Left kidney (tissue), 8 donors: ENCODE measurements around the gene CNTN3. TPM values are rescaled to one million over a fixed set of nuclear protein-coding genes. Genes with fewer than 3 reads are reported as not detected.

Experiments
- DNase-seq: peaks from one replicate; pipeline ENCODE4 v3.0.0-alpha.2; 2013
- long read RNA-seq, 8 donors: transcript quantifications; one replicate each; lab custom pipeline, GENCODE V29; 2026
- polyA plus RNA-seq: library from polyadenylated mRNA; unstranded; fragments of 120-200 nt; gene quantifications from one replicate; pipeline ENCODE4 v1.2.1, GENCODE V29; 2013; ENCODE audit not compliant: insufficient read length

Gene CNTN3
- 5.1 TPM for polyA plus RNA-seq
- long read RNA-seq, donor 1: 0 reads
- long read RNA-seq, donor 2: 0 reads
- long read RNA-seq, donor 3: 0 reads
- long read RNA-seq, donor 4: 0 reads
- long read RNA-seq, donor 5: 0 reads
- long read RNA-seq, donor 6: 0 reads
- long read RNA-seq, donor 7: 0 reads
- long read RNA-seq, donor 8: 0 reads

DNA sequence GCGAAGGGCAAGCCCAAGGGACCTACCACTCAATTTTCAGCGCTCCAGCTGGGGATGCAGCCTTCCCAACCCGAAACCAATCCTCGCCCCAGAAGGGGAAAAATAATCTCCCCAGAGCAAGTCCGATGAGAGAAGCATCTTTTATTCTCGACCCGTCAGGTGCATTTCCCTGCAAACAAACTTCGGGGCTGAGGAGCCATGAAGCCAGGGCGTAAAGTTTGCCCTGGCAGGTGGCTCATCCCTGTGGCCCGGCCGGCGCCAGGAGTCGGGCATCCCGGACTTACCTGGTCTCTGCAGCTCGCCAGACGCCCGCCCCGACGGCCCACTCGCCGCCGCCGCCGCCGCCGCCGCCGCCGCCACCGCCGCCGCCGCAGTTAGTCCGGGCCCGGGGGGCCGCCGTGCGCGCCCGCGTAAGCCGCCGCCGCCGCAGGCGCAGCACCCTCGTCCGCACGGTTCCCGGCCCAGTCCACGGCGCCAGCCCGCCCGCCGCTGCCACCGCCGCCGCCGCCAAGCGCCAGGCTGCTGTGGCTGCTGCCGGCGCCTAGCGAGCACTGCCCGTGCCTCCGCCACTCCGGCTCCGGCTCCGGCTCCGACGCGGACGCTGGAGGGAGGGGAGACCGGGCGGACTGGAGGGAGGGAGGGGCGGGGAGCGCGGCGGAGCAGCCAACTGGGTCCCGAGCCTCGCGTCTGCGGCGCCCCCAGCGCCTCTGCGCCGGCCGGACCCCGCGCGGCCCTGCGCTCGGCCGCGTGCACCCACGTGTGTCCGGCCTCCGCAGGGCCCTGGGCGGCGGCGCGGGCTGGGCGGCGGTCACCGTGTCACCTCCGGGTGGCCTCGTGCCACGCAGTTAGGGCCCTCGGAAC, at the start of gene CNTN3:
Gene CNTN3 (minus strand): TSS at position 553 of the 861 bp plus-strand sequence. CDS start 93,547 bp downstream, outside the sequence.
- DNase-seq: peak; percentile 62

- DNase-seq: no peak
These were observed 48.7 kb upstream of the CNTN3 start for GRCh38 chr3:74663178-74663577.

DNA sequence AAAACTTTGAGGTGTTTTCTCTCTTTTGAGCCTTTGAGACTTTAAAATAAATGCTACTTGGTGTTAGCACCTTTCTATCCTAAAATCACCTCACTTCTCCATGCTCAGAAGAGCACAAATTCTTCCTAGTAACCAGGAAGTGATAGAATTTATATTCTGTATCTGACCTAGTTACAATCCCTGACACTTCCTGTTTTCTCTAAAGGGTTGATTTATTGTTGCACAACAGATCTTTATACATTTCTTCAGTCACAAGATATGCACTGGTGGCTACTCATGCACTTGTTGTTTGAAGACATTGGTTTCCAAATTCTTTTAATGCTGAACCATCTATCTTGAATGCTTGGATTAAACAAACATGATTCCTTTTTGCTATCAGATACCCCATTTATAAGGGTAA, 47.2 kb upstream of the CNTN3 start:
- no peak for DNase-seq

DNA sequence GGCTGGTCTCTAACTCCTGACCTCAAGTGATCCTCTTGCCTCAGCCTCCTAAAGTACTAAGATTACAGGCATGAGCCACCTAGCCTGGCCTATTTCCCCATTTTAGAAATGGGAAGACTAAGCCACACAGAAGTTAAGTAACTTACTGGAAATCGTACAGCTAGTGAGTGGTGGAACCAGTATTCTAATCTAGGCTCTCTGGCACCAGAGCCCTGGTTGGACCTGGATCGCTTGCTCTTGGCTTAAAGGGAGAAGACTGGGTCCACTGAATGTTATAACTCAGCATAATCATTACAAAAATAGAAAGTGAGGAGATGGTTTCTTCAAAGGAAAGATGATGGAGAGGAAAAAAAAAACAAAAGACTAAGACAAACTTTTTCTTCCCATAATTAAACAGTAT, 37.4 kb upstream of the CNTN3 start:
- no peak for DNase-seq

DNA sequence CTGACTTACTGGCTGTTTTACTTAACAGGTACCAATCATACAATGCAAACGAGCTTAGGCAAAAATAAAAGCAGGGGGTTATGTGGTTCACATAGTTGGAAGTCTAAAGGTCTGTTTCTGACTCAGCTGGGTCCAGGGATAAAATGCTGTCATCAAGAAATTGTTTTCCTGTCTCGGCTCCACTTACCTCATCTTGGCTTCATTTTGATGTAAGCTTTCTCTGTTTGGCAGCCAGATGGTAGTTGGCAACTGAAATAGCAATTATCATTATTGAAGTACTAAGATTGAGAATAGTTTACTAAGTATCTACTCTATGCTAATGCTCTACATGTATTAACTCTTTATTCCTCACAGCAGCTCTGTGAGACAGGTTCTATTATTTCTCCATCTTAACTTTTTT, 36.8 kb upstream of the CNTN3 start:
- DNase-seq: no peak

DNA sequence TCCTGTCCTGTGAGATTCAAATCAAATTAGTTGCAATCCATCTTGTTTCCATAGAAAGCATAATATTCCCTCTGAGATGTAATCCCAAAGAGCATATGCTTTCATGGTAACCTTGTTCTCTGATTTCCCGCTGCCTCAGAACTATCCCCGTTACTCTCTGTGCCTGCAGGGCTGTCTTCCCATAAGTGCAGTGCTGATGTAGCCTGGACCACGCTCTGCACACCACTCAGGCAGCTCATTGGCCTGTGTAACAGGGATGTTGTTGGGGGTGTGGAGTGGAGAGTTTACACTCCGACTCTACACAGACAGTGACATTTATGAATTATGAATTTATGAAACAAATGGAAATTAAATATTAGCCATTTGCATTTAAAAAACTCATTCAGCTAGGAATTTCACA, 33.6 kb upstream of the CNTN3 start:
- DNase-seq: no peak

- DNase-seq: no peak
These were observed 31.6 kb upstream of the CNTN3 start for GRCh38 chr3:74646094-74646493.

- DNase-seq: no peak
These were observed 29.2 kb upstream of the CNTN3 start for GRCh38 chr3:74643636-74644035.

DNA sequence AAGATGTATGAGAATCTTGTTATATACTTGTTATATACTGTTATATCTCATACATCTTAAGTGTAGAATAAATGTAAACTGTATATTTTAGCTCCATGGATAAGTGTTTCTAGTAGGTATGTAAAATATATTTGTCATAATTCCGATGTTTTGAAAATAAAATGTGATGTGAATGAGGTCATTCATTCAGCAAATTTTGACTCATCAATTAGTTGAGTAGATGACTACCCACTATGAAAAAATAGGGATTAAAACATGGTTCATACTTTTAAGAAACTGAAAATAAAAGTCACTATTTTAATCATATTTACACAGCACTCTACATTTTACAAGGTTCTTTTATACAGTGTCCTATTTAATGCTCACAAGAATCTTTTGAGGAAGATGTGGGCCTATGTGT, 28.4 kb upstream of the CNTN3 start:
- no peak for DNase-seq

GRCh38 chr3:74640211-74640610, 25.8 kb upstream of the CNTN3 start:
- no peak for DNase-seq

- DNase-seq: no peak
These were observed 25.2 kb upstream of the CNTN3 start for GRCh38 chr3:74639681-74640080.

- no peak for DNase-seq
These were observed 22.5 kb upstream of the CNTN3 start for GRCh38 chr3:74636981-74637380.

DNA sequence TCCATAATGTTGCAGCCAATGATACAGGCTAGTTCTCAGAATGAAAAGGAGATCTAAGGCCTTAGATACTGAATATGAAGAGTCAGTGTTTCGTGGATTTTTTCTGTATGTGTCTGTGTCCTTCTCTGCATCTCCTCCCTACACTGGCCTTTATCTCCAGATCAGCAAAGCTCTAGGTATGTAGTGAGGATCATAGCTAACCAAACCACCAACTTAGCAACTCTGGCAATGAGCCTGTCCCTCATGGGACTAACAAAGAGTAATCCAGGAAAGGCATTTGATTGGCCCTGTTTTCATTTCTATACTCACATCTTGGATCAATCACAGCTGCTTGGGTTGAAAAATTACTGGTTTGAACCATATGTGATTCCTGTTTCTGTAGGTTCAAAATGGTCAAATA, 18.6 kb upstream of the CNTN3 start:
- no peak for DNase-seq

GRCh38 chr3:74631351-74632140, 17.1 kb upstream of the CNTN3 start:
- no peak for DNase-seq

GRCh38 chr3:74630602-74631001, 16.1 kb upstream of the CNTN3 start:
- DNase-seq: no peak

GRCh38 chr3:74626011-74626410, 11.6 kb upstream of the CNTN3 start:
- no peak for DNase-seq

- DNase-seq: no peak
These were observed 9.8 kb upstream of the CNTN3 start for GRCh38 chr3:74624301-74624700.

GRCh38 chr3:74623261-74623836, 8.9 kb upstream of the CNTN3 start:
- no peak for DNase-seq

- DNase-seq: no peak
These were observed 7.1 kb upstream of the CNTN3 start for GRCh38 chr3:74621581-74621980.

DNA sequence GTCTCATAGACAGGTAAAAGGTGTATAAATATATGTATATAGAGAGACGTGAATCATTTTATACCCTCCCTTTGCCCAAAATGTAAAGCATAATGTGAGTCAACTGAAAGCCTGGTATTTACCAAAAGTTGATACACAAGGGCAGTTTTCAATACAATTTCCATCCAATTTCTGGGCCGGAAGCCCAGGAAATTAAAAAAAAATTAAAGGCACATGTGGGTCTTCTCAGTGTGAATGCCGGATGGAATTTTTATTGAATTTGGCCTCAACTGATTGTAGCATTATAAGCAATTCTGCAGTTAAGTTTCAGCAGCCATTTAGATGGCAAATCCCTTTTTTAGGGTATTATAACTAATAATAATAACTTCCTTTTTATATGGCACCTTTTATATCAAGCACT, 3.3 kb upstream of the CNTN3 start:
- peak; percentile 6 for DNase-seq

- no peak for DNase-seq
These were observed 845 bp downstream of the CNTN3 start for GRCh38 chr3:74613521-74614106.

GRCh38 chr3:74613060-74613459, 1.4 kb downstream of the CNTN3 start:
- DNase-seq: no peak
